GM21723 (cell line): ENCODE results near the gene DDX1.
"Not testable (repeated sequence)": the region's sequence is repeated elsewhere in the genome, so short reads cannot be mapped to it uniquely, and the experiment has no call there.

Experiments
- ATAC-seq: cut with Tn5 transposase; IDR thresholded peaks from one replicate; pipeline ENCODE4 v1.9.1; 2021; ENCODE audit warnings: mild to moderate bottlenecking, moderate library complexity; ENCODE audit not compliant: unreplicated experiment

The DDX1 gene

GRCh38 chr2:15594291-15595256 is 2.9 kb downstream of the DDX1 start:
- ATAC-seq, result no peak

- no peak for ATAC-seq
Measured at GRCh38 chr2:15595342-15595905, 3.8 kb downstream of the DDX1 start.

- no peak for ATAC-seq
Measured at GRCh38 chr2:15595936-15596335, 4.3 kb downstream of the DDX1 start.

GRCh38 chr2:15596350-15596749 is 4.7 kb downstream of the DDX1 start:
- ATAC-seq, result no peak

GRCh38 chr2:15596968-15597367 is 5.3 kb downstream of the DDX1 start:
- no peak for ATAC-seq

GRCh38 chr2:15599994-15600393 is 8.3 kb downstream of the DDX1 start:
- no peak for ATAC-seq

DNA sequence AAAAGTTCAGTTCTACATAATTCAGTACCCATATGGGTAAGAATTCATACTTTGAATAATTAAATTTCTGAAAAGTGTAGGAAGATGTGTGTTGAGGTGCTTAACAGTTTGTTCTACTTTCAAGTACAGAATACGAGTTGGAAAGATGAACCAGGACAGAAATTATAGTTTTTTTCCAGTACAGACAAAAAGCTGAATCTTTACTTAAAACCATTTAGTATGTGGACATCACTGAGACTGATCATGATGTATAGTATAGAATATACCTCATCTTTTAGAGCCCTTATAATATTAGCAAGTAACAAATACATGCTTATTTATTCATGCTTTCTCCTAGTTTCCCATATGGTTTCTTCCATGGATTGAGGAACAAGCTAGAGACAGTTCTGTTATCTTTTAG is 10.0 kb downstream of the DDX1 start:
- no peak for ATAC-seq

GRCh38 chr2:15602393-15602792 is 10.7 kb downstream of the DDX1 start:
- no peak for ATAC-seq

GRCh38 chr2:15603044-15603765 is 11.5 kb downstream of the DDX1 start:
- no peak for ATAC-seq

- ATAC-seq, result no peak
Measured at GRCh38 chr2:15603948-15604347, 12.3 kb downstream of the DDX1 start.

DNA sequence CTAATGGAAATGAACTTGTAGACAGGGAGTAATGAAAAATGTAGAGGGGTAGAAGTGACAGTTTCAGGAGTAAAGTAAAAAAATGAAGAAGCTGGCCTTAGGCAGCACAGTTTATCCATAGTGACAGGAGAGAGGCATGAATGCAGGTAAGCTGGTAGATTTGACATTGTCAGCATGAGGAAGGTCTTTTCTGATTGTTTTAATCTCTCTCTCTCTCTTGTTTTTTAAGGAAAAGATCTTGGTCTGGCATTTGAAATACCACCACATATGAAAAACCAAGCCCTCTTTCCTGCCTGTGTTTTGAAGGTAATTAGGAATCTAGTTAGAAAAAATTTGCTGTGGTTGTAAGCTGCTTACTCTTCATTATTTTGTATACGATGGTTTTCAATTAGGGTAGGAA is 14.1 kb downstream of the DDX1 start:
- ATAC-seq, result no peak

DNA sequence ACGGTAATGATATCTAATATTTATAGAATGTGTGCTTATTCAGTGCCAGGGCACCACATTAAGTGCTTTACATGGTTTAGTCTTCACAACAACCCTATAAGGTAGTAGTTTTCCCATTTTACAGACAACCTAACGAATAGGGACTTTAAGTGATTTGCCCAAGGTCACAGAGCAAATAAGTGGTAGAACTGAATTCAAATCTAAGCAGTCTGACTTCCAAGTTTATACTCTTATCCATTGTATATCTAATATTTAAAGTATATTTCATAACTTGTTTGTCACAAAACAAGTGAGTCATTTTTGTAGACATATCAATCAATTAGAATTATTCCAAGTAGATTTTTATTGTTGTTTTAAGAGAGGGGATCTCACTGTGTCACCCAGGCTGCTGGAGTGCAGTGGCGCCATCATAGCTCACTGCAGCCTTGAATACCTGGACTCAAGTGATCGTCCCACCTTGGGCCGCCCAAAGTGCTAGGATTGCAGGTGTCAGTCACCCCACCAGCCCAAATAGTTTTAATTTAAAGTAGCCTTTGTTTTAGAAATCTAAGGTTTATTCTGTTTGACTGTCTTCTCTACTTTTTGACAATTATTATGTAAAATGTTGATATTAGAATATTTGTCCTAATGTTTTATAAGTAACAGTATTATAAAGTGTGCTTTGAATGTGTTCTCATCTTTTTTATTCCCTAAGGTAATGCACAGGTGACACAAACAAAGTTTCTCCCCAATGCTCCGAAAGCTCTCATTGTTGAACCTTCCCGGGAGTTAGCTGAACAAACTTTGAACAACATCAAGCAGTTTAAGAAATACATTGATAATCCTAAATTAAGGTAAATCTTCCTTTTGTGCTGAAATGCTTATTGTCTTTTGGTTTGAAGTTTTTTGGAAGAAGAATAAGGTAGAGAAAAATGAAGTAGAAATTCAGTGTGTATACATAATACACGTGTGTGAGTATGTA is 15.1 kb downstream of the DDX1 start:
- ATAC-seq, result no peak

GRCh38 chr2:15607709-15608391 is 16.2 kb downstream of the DDX1 start:
- no peak for ATAC-seq

DNA sequence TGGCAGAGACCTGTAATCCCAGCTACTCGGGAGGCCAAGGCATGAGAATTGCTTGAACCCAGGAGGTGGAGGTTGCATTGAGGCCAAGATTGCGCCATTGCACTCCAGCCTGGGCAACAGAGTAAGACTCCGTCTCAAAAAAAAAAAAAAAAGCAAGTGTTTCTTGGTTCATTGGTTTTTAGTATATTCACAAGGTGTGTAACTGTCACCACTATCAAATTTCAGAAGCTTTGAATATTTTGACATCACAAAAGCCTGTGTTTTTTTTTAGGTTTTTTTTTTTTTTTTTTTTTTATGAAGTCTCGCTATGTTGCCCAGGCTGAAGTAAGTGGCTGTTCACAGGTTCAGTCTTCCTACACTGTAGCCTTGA is 16.7 kb downstream of the DDX1 start:
- ATAC-seq, result no peak

DNA sequence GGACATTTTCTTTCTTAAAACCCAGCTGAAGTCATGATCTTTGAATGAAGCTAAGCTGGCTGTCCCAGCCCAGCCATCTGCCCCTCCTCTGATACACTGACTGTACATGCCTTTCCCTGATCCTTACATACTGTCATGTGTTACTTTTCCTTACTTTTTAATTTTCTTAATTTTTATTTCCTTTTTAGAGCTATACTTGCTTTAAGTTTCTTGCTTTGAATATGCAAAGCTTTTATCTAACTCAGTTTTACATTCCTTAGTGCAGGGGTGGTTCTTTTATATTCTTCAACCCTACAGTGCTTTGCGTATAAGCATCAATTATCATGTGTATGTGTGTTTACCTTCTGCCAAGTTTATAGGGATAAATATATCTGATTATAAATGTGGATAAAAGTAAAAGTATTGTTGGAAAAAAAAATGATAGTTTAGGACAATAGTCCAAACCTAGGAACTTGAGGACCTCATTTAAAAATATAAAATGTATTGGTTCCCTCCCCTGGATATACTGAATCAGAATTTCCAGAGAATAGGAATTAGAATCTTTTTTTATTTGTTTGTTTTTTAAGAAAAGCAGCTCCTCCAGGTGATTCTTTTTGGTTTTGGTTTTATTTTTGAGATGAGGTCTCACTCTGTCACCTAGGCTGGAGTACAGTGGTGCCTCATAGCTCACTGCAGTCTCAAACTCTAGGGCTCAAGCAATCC is 17.8 kb downstream of the DDX1 start:
- ATAC-seq, result no peak

DNA sequence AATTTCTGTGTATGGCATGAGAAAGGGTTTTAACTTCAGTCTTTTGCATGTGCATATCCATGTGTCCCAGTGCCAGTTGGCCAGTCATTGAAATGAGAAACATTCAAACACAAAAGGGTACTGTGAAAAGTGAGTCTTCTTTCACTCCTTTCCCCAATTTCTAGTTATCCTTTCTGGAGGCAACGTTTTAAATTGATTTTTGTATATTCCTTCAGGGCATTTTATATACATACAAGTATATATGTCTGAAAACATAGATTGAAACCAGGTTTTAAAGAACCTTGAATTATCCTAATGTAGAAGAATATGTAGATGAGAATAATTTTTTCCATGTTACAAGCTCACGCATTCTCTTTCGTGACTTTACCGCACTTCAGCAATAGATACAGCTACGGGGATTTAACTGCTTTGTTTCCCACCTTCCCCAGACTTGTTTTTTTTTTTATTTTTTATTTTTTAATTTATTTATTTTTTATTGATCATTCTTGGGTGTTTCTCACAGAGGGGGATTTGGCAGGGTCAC is 18.8 kb downstream of the DDX1 start:
- no peak for ATAC-seq

GRCh38 chr2:15612101-15612500 is 20.4 kb downstream of the DDX1 start:
- not testable (repeated sequence) for ATAC-seq

DNA sequence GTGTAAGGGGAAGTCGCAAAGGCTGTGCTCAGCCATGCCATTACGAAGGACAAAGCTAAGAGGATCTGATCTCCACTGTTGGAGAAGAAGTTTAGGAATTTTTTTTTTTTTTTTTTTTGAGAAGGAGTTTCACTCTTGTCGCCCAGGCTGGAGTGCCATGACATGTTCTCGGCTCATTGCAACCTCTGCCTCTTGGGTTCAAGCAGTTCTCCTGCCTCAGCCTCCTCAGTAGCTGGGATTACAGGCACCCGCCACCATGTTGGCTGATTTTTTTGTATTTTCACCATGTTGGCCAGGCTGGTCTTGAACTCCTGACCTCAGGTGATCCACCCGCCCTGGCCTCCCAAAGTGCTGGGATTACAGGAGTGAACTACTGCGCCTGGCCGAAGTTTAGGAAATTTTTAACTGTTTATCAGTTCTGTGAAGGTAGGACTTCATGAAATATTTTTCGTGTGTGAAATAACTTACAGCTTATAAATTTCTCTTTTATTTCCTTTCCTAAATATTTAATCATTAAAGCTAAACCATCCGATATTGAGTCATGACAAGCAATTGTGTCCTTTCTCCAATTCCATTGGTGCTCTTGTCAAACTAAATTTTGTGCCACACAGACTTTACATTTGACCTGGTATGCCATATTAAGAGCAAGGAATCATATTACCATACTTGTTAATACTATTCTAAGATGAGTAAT is 22.2 kb downstream of the DDX1 start:
- ATAC-seq, result no peak
